HCT116 (cell line): Measurements from ENCODE around the gene EPHA6. TPM values are rescaled to one million over a fixed set of nuclear protein-coding genes. Genes with fewer than 3 reads are reported as not detected.

Experiments
- ATAC-seq: fragments of 200-7000 bp; cut with Tn5 transposase; 2 replicates; pipeline ENCODE4 v1.9.1; 2020; ENCODE audit warnings: mild to moderate bottlenecking, moderate library complexity
- BruUV-seq: library from RNA; stranded (reverse); fragments of 400-500 nt; replicated peaks from 2 replicates; lab custom pipeline; 2021; lab: Mats Ljungman, UMichigan
- CTCF ChIA-PET: fragments of 300-600 bp; sonication (Branson Sonifier 250); formaldehyde crosslinking; loops from one replicate; lab custom pipeline; 2021; ENCODE audit warnings: antibody characterized with exemption; lab: Charles Lee
- POLR2A ChIA-PET: fragments of 300-600, 350-600 bp; sonication (Branson Sonifier 250); formaldehyde crosslinking; loops from one replicate; lab custom pipeline; 2021; ENCODE audit warnings: antibody characterized with exemption; lab: Charles Lee
- RAD21 ChIA-PET, 2 experiments: fragments of 300-600 bp; sonication (Branson Sonifier 250); formaldehyde crosslinking; loops; one replicate each; lab custom pipeline; 2023; ENCODE audit warnings: low total read pairs in 2 of 2; ENCODE audit not compliant: uncharacterized antibody in 2 of 2, unreplicated experiment in 2 of 2, low non-redundant PET in 1 of 2; lab: Charles Lee
- DNase-seq: peaks from one replicate; pipeline ENCODE4 v3.0.0-alpha.2; 2010; ENCODE audit warnings: low read depth, low spot score
- H2AFZ ChIP-seq: fragments of 200-600 bp; shearing (Covaris generic), sonication (generic); 2 replicates; pipeline ENCODE4 v1.6.1; 2017; ENCODE audit warnings: low read depth, mixed run types, mixed read lengths, antibody characterized with exemption, low read length; ENCODE audit not compliant: poor library complexity, severe bottlenecking
- H3K27ac ChIP-seq: 2 replicates; pipeline ENCODE4 v1.5.1; 2012; ENCODE audit warnings: low read depth, low read length
- H3K27me3 ChIP-seq: fragments of 200-600 bp; sonication (generic); 2 replicates; pipeline ENCODE4 v1.6.1; 2016; ENCODE audit warnings: mixed run types, low read length, mixed read lengths; ENCODE audit not compliant: insufficient read depth
- H3K36me3 ChIP-seq, 2 experiments: fragments of 200-500 bp in 1 of 2; fragments of 200-600 bp in 1 of 2; sonication (Bioruptor generic) in 1 of 2; sonication (generic) in 1 of 2; 2 replicates each; pipeline versions ENCODE4 v1.5.1 to v1.6.1; 2014 to 2016; ENCODE audit warnings: low read length in 2 of 2, inconsistent platforms in 1 of 2, mixed read lengths in 1 of 2, mixed run types in 1 of 2; ENCODE audit not compliant: insufficient read depth in 2 of 2, control insufficient read depth in 1 of 2
- H3K4me1 ChIP-seq, 2 experiments: fragments of 200-600 bp in 1 of 2; sonication (generic) in 1 of 2; 2 replicates each; pipeline versions ENCODE4 v1.5.1 to v1.6.1; 2012 to 2017; ENCODE audit warnings: low read length in 2 of 2, inconsistent platforms in 1 of 2, mild to moderate bottlenecking in 1 of 2, mixed read lengths in 1 of 2, mixed run types in 1 of 2, moderate library complexity in 1 of 2; ENCODE audit not compliant: insufficient read depth in 2 of 2, control insufficient read depth in 1 of 2
- H3K4me2 ChIP-seq: fragments of 200-600 bp; sonication (generic); 2 replicates; pipeline ENCODE4 v1.6.1; 2017; ENCODE audit warnings: mixed run types, low read length, mixed read lengths
- H3K4me3 ChIP-seq, 2 experiments: fragments of 200-600 bp in 1 of 2; sonication (generic) in 1 of 2; replicated peaks in 1 of 2; 2 replicates each; pipeline ENCODE4 v1.5.1; 2011 to 2016; ENCODE audit warnings: low read length in 2 of 2, control low read depth in 1 of 2, low read depth in 1 of 2, mild to moderate bottlenecking in 1 of 2, mixed read lengths in 1 of 2, mixed run types in 1 of 2
- H3K79me2 ChIP-seq: fragments of 200-600 bp; sonication (generic); 2 replicates; pipeline ENCODE4 v1.6.1; 2017; ENCODE audit warnings: mild to moderate bottlenecking, mixed run types, low read length, moderate library complexity, mixed read lengths; ENCODE audit not compliant: insufficient read depth
- H3K9ac ChIP-seq: fragments of 200-600 bp; sonication (generic); 2 replicates; pipeline ENCODE4 v1.6.1; 2016; ENCODE audit warnings: low read length, mixed read lengths
- H3K9me2 ChIP-seq: fragments of 200-600 bp; sonication (generic), shearing (Covaris generic); 2 replicates; pipeline ENCODE4 v1.6.1; 2017; ENCODE audit warnings: mixed run types, mild to moderate bottlenecking, moderate library complexity; ENCODE audit not compliant: insufficient read depth
- H3K9me3 ChIP-seq, 2 experiments: fragments of 200-500 bp in 1 of 2; fragments of 200-600 bp in 1 of 2; sonication (Bioruptor generic) in 1 of 2; sonication (generic) in 1 of 2; 2 replicates each; pipeline ENCODE4 v1.6.1; 2014 to 2017; ENCODE audit warnings: low read length in 2 of 2, mixed read lengths in 2 of 2, inconsistent platforms in 1 of 2, low read depth in 1 of 2, mild to moderate bottlenecking in 1 of 2, mixed run types in 1 of 2, moderate library complexity in 1 of 2; ENCODE audit not compliant: control insufficient read depth in 1 of 2, insufficient read depth in 1 of 2
- H4K20me1 ChIP-seq: fragments of 200-600 bp; sonication (generic), shearing (Covaris generic); 2 replicates; pipeline ENCODE4 v1.6.1; 2017; ENCODE audit warnings: mixed run types, mild to moderate bottlenecking, moderate library complexity; ENCODE audit not compliant: insufficient read depth
- CBX3 ChIP-seq: IDR thresholded peaks from 2 replicates; pipeline ENCODE4 v1.6.1; 2012; ENCODE audit warnings: low read depth
- CTCF ChIP-seq, 3 experiments: fragments of 200-600 bp in 1 of 3; sonication (generic) in 1 of 3; IDR thresholded peaks in 2 of 3; conservative IDR thresholded peaks in 1 of 3; 2 replicates each; pipeline ENCODE4 v1.5.1; 2012 to 2017; ENCODE audit warnings: low read depth in 2 of 3, low read length in 2 of 3, antibody characterized with exemption in 1 of 3, borderline replicate concordance in 1 of 3, control low read depth in 1 of 3, mild to moderate bottlenecking in 1 of 3, mixed read lengths in 1 of 3, mixed run types in 1 of 3, moderate library complexity in 1 of 3; ENCODE audit not compliant: insufficient read depth in 1 of 3
- EZH2phosphoT487 ChIP-seq: fragments of 200-600 bp; IDR thresholded peaks from 2 replicates; pipeline ENCODE4 v1.6.1; 2018; ENCODE audit warnings: antibody characterized with exemption, borderline replicate concordance
- POLR2A ChIP-seq: IDR thresholded peaks from 2 replicates; pipeline ENCODE4 v1.7.0; 2011; ENCODE audit warnings: borderline replicate concordance; ENCODE audit not compliant: insufficient read depth, insufficient read length; ENCODE audit errors: extremely low read depth
- RAD21 ChIP-seq: IDR thresholded peaks from 2 replicates; pipeline ENCODE4 v1.6.1; 2012; ENCODE audit warnings: low read depth, mild to moderate bottlenecking
- SIN3A ChIP-seq: IDR thresholded peaks from 2 replicates; pipeline ENCODE4 v1.6.1; 2012; ENCODE audit warnings: low read depth
- intact Hi-C: fragments of 100-400 bp; cut with micrococcal nuclease; formaldehyde crosslinking; loops from 2 replicates; pipeline ENCODE4 v1.10.0; 2022
- total RNA-seq: library from RNA; stranded (reverse); gene quantifications from one replicate; pipeline ENCODE4 v1.2.1, GENCODE V29; 2021; ENCODE audit not compliant: unreplicated experiment
- TF ChIP-seq, protein P1 (sequence below): IDR thresholded peaks from 2 replicates; pipeline ENCODE4 v1.6.1; 2012
- TF ChIP-seq, protein P2 (sequence below): IDR thresholded peaks from 2 replicates; pipeline ENCODE4 v1.6.1; 2011; ENCODE audit warnings: mild to moderate bottlenecking, low read length, moderate library complexity; ENCODE audit not compliant: insufficient replicate concordance; ENCODE audit errors: extremely low read depth
- TF ChIP-seq, protein P3 (sequence below): IDR thresholded peaks from 2 replicates; pipeline ENCODE4 v1.6.1; 2012

The EPHA6 gene
- total RNA-seq, 1 experiment from 2014 or later = not detected

DNA sequence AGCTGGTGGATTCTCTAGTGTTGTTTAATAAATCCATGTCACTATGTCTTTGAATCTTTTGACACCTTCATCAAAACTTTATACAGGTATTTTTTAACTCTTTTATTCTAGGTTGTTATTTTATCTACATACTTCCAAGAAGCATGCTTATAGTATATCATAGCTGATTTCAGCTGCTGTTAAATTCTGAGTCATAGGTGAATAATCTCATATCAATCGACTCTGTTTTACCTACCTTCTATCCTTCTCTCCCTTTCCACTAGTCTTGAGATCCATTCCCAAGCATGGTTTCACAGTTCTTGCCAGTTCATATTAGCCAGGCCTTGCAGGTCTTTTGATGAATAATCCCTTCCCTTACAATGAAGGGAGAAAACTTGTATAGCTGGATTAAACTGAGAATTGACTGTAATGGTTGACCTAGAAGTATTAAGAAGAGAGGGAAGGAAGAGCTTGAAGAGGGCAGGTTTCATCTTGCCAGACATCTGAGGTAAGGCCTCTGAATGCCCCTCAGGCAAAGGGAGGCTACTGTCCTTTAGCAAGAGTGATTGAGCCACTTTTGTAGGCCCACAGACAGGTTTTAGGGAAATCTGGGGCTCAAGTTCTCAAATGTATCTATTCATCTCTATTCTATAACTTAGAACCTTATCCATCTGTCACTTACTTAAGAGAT lies 146.4 kb downstream of the EPHA6 start:
- POLR2A ChIA-PET = no interaction called here
- intact Hi-C loops = no loop called here
- BruUV-seq = no TSS peak
- no peak overlapping the region for H3K9ac ChIP-seq
- TF ChIP-seq RAD21 = no peak
- TF ChIP-seq, protein P1, sequence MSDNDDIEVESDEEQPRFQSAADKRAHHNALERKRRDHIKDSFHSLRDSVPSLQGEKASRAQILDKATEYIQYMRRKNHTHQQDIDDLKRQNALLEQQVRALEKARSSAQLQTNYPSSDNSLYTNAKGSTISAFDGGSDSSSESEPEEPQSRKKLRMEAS = no peak
- no peak for TF ChIP-seq EZH2phosphoT487
- no peak for TF ChIP-seq CTCF (IDR thresholded peaks at IDR 0.05 in 2 of 3, conservative IDR thresholded peaks at IDR 0.05 in 1 of 3; ENCODE audit: borderline replicate concordance in 1 of 3, insufficient read depth in 1 of 3, low read depth in 2 of 3, low read length in 2 of 3)
- TF ChIP-seq, protein P2, sequence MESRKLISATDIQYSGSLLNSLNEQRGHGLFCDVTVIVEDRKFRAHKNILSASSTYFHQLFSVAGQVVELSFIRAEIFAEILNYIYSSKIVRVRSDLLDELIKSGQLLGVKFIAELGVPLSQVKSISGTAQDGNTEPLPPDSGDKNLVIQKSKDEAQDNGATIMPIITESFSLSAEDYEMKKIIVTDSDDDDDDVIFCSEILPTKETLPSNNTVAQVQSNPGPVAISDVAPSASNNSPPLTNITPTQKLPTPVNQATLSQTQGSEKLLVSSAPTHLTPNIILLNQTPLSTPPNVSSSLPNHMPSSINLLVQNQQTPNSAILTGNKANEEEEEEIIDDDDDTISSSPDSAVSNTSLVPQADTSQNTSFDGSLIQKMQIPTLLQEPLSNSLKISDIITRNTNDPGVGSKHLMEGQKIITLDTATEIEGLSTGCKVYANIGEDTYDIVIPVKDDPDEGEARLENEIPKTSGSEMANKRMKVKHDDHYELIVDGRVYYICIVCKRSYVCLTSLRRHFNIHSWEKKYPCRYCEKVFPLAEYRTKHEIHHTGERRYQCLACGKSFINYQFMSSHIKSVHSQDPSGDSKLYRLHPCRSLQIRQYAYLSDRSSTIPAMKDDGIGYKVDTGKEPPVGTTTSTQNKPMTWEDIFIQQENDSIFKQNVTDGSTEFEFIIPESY = no peak
- no peak for TF ChIP-seq SIN3A
- TF ChIP-seq CBX3 = no peak
- TF ChIP-seq, protein P3, sequence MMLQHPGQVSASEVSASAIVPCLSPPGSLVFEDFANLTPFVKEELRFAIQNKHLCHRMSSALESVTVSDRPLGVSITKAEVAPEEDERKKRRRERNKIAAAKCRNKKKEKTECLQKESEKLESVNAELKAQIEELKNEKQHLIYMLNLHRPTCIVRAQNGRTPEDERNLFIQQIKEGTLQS = no peak
- no peak for TF ChIP-seq POLR2A
- TF ChIP-seq, all 23 proteins: peak for 0
- DNase-seq (no peak), ATAC-seq (no peak)
- Histone ChIP-seq H3K4me1 (no peaks in the 10 kb centered on the region), H3K27ac (no peak overlapping the region), H3K4me2 (no peak overlapping the region), H3K9me2 (no peaks in the 10 kb centered on the region), H3K9me3 (peaks cover 7 to 18% of the 10 kb centered on the region in 2 experiments; a peak in 2 of 4 replicates), H4K20me1 (no peaks in the 10 kb centered on the region), H3K4me3 (no peak overlapping the region), H2AFZ (no peak overlapping the region), H3K36me3 (no peaks in the 10 kb centered on the region), H3K79me2 (no peaks in the 10 kb centered on the region), H3K27me3 (no peaks in the 10 kb centered on the region)
- RAD21 ChIA-PET = no interaction called here
- CTCF ChIA-PET = no interaction called here
